Measurements from ENCODE around the gene CDC42EP4. TPM values are rescaled to one million over a fixed set of nuclear protein-coding genes. Genes with fewer than 3 reads are reported as not detected.
"Not testable (repeated sequence)": the region's sequence is repeated elsewhere in the genome, so short reads cannot be mapped to it uniquely, and the experiment has no call there.

The CDC42EP4 gene
- total RNA-seq, 2 experiments from 2014 or later, result 1.7 to 2.1 TPM

- no peak for DNase-seq
- intact Hi-C loops (cut with micrococcal nuclease), result no loop called here
- no peak overlapping the region for H3K4me3 Mint-ChIP-seq
- no peaks in the 10 kb centered on the region for H3K4me1 Mint-ChIP-seq (ENCODE audit: low read depth)
- H3K9me3 Mint-ChIP-seq, result no peaks in the 10 kb centered on the region
- H3K27ac Mint-ChIP-seq, result no peak overlapping the region
- no peaks in the 10 kb centered on the region for H3K36me3 Mint-ChIP-seq (ENCODE audit: low read depth)
- CTCF ChIA-PET, result interaction anchor here (1.3 kb wide), 1 partner anchor 28 kb away, joined by 5 read pairs; no protein-coding TSS in a partner anchor
- no peaks in the 10 kb centered on the region for H3K27me3 Mint-ChIP-seq (ENCODE audit: low read depth)
These were observed 29.7 kb upstream of the CDC42EP4 start for GRCh38 chr17:73341350-73342049.

GRCh38 chr17:73340093-73340596 lies 28.3 kb upstream of the CDC42EP4 start:
- intact Hi-C loops (cut with micrococcal nuclease), result no loop called here
- Mint-ChIP-seq H3K27me3 (ENCODE audit: low read depth) (no peaks in the 10 kb centered on the region), H3K36me3 (ENCODE audit: low read depth) (no peaks in the 10 kb centered on the region), H3K9me3 (no peaks in the 10 kb centered on the region), H3K27ac (no peak overlapping the region), H3K4me3 (no peak overlapping the region), H3K4me1 (ENCODE audit: low read depth) (no peaks in the 10 kb centered on the region)
- no peak for DNase-seq
- CTCF ChIA-PET, result interaction anchor here (0.6 to 1.0 kb wide), 2 partner anchors 13 to 20 kb away, joined by 3 to 4 read pairs; no protein-coding TSS in a partner anchor

GRCh38 chr17:73338566-73339197 lies 26.9 kb upstream of the CDC42EP4 start:
- intact Hi-C loops (cut with micrococcal nuclease), result no loop called here
- Mint-ChIP-seq H3K4me3 (no peak overlapping the region), H3K9me3 (no peaks in the 10 kb centered on the region), H3K27me3 (ENCODE audit: low read depth) (no peaks in the 10 kb centered on the region), H3K4me1 (ENCODE audit: low read depth) (no peaks in the 10 kb centered on the region), H3K27ac (no peak overlapping the region), H3K36me3 (ENCODE audit: low read depth) (no peaks in the 10 kb centered on the region)
- CTCF ChIA-PET, result no interaction called here
- no peak for DNase-seq

GRCh38 chr17:73338050-73338521 lies 26.3 kb upstream of the CDC42EP4 start:
- CTCF ChIA-PET, result no interaction called here
- no peaks in the 10 kb centered on the region for H3K27me3 Mint-ChIP-seq (ENCODE audit: low read depth)
- intact Hi-C loops (cut with micrococcal nuclease), result no loop called here
- no peak overlapping the region for H3K4me3 Mint-ChIP-seq
- H3K4me1 Mint-ChIP-seq (ENCODE audit: low read depth), result no peaks in the 10 kb centered on the region
- no peak overlapping the region for H3K27ac Mint-ChIP-seq
- no peak for DNase-seq
- no peaks in the 10 kb centered on the region for H3K36me3 Mint-ChIP-seq (ENCODE audit: low read depth)
- no peaks in the 10 kb centered on the region for H3K9me3 Mint-ChIP-seq

GRCh38 chr17:73337330-73337710 lies 25.5 kb upstream of the CDC42EP4 start:
- Mint-ChIP-seq H3K27me3 (ENCODE audit: low read depth) (no peaks in the 10 kb centered on the region), H3K4me1 (ENCODE audit: low read depth) (no peaks in the 10 kb centered on the region), H3K27ac (no peak overlapping the region), H3K36me3 (ENCODE audit: low read depth) (no peaks in the 10 kb centered on the region), H3K9me3 (no peaks in the 10 kb centered on the region), H3K4me3 (no peak overlapping the region)
- CTCF ChIA-PET, result no interaction called here
- intact Hi-C loops (cut with micrococcal nuclease), result no loop called here
- no peak for DNase-seq

- H3K27me3 Mint-ChIP-seq (ENCODE audit: low read depth), result no peaks in the 10 kb centered on the region
- H3K4me1 Mint-ChIP-seq (ENCODE audit: low read depth), result no peaks in the 10 kb centered on the region
- DNase-seq, result no peak
- no peak overlapping the region for H3K4me3 Mint-ChIP-seq
- CTCF ChIA-PET, result no interaction called here
- intact Hi-C loops (cut with micrococcal nuclease), result no loop called here
- no peaks in the 10 kb centered on the region for H3K9me3 Mint-ChIP-seq
- H3K36me3 Mint-ChIP-seq (ENCODE audit: low read depth), result no peaks in the 10 kb centered on the region
- H3K27ac Mint-ChIP-seq, result no peak overlapping the region
These were observed 24.9 kb upstream of the CDC42EP4 start for GRCh38 chr17:73336408-73337329.

- no peaks in the 10 kb centered on the region for H3K27me3 Mint-ChIP-seq (ENCODE audit: low read depth)
- no peak overlapping the region for H3K4me3 Mint-ChIP-seq
- intact Hi-C loops (cut with micrococcal nuclease), result no loop called here
- H3K27ac Mint-ChIP-seq, result no peak overlapping the region
- H3K9me3 Mint-ChIP-seq, result no peaks in the 10 kb centered on the region
- CTCF ChIA-PET, result no interaction called here
- H3K36me3 Mint-ChIP-seq (ENCODE audit: low read depth), result no peaks in the 10 kb centered on the region
- H3K4me1 Mint-ChIP-seq (ENCODE audit: low read depth), result no peaks in the 10 kb centered on the region
- no peak for DNase-seq
These were observed 24.0 kb upstream of the CDC42EP4 start for GRCh38 chr17:73335591-73336407.

GRCh38 chr17:73334771-73335513 lies 23.1 kb upstream of the CDC42EP4 start:
- DNase-seq, result no peak
- Mint-ChIP-seq H3K36me3 (ENCODE audit: low read depth) (no peaks in the 10 kb centered on the region), H3K9me3 (no peaks in the 10 kb centered on the region), H3K27ac (no peak overlapping the region), H3K27me3 (ENCODE audit: low read depth) (no peaks in the 10 kb centered on the region), H3K4me3 (no peak overlapping the region), H3K4me1 (ENCODE audit: low read depth) (no peaks in the 10 kb centered on the region)
- CTCF ChIA-PET, result no interaction called here
- intact Hi-C loops (cut with micrococcal nuclease), result no loop called here

GRCh38 chr17:73333445-73333844 lies 21.6 kb upstream of the CDC42EP4 start:
- H3K9me3 Mint-ChIP-seq; DNase-seq; H3K4me3 Mint-ChIP-seq; H3K4me1 Mint-ChIP-seq (ENCODE audit: low read depth); intact Hi-C loops (cut with micrococcal nuclease); H3K27me3 Mint-ChIP-seq (ENCODE audit: low read depth); H3K36me3 Mint-ChIP-seq (ENCODE audit: low read depth); CTCF ChIA-PET; H3K27ac Mint-ChIP-seq: not testable (repeated sequence)

- H3K4me1 Mint-ChIP-seq (ENCODE audit: low read depth), result no peaks in the 10 kb centered on the region
- H3K9me3 Mint-ChIP-seq, result no peaks in the 10 kb centered on the region
- no peak overlapping the region for H3K4me3 Mint-ChIP-seq
- intact Hi-C loops (cut with micrococcal nuclease), result no loop called here
- CTCF ChIA-PET, result no interaction called here
- H3K36me3 Mint-ChIP-seq (ENCODE audit: low read depth), result no peaks in the 10 kb centered on the region
- H3K27me3 Mint-ChIP-seq (ENCODE audit: low read depth), result no peaks in the 10 kb centered on the region
- no peak for DNase-seq
- no peak overlapping the region for H3K27ac Mint-ChIP-seq
These were observed 19.3 kb upstream of the CDC42EP4 start for GRCh38 chr17:73331060-73331459.

GRCh38 chr17:73327676-73328075 lies 15.9 kb upstream of the CDC42EP4 start:
- H3K4me1 Mint-ChIP-seq (ENCODE audit: low read depth), result no peaks in the 10 kb centered on the region
- no peaks in the 10 kb centered on the region for H3K9me3 Mint-ChIP-seq
- DNase-seq, result no peak
- CTCF ChIA-PET, result no interaction called here
- no peak overlapping the region for H3K4me3 Mint-ChIP-seq
- no peak overlapping the region for H3K27ac Mint-ChIP-seq
- peaks cover 5% of the 10 kb centered on the region for H3K27me3 Mint-ChIP-seq (ENCODE audit: low read depth)
- no peaks in the 10 kb centered on the region for H3K36me3 Mint-ChIP-seq (ENCODE audit: low read depth)
- intact Hi-C loops (cut with micrococcal nuclease), result no loop called here
